Endothelial cell of umbilical vein (primary cell): Measurements from ENCODE around the gene HMG20B. TPM values are rescaled to one million over a fixed set of nuclear protein-coding genes. Genes with fewer than 3 reads are reported as not detected.

ENCODE experiments used
- BruUV-seq: library from RNA; stranded (reverse); fragments of 400-500 nt; replicated peaks from 2 replicates; lab custom pipeline; 2021; lab: Mats Ljungman, UMichigan
- CTCF ChIA-PET: fragments of 300-600, 350-600 bp; sonication (Branson Sonifier 250); formaldehyde crosslinking; loops from one replicate; lab custom pipeline; 2021; ENCODE audit warnings: antibody characterized with exemption, inconsistent platforms; lab: Charles Lee
- POLR2A ChIA-PET: fragments of 300-600, 350-600 bp; sonication (Branson Sonifier 250); formaldehyde crosslinking; loops from one replicate; lab custom pipeline; 2021; ENCODE audit warnings: antibody characterized with exemption, inconsistent platforms; lab: Charles Lee
- DNase-seq: peaks from one replicate; pipeline ENCODE4 v3.0.0-alpha.2; 2011; ENCODE audit warnings: low read depth, low spot score
- FAIRE-seq: peaks from 2 replicates; lab custom pipeline; 2011; peaks lifted over from hg19 to GRCh38; lab: Jason Lieb, UNC
- H2AFZ ChIP-seq: 2 replicates; pipeline ENCODE4 v1.6.0; 2012; ENCODE audit warnings: low read depth, low read length, control low read depth, inconsistent platforms
- H3K27ac ChIP-seq: 2 replicates; pipeline ENCODE4 v1.5.1; 2011; ENCODE audit warnings: low read depth, mild to moderate bottlenecking, control low read depth, low read length, moderate library complexity; ENCODE audit not compliant: insufficient read depth
- H3K27me3 ChIP-seq, 2 experiments: 2 replicates each; pipeline versions ENCODE4 v1.6.0 to v1.6.1; 2011; ENCODE audit warnings: low read length in 2 of 2, mixed read lengths in 1 of 2; ENCODE audit not compliant: control insufficient read depth in 2 of 2, insufficient read depth in 2 of 2
- H3K36me3 ChIP-seq, 2 experiments: 2 replicates in 1 of 2; 3 replicates in 1 of 2; pipeline ENCODE4 v1.5.1; 2011; ENCODE audit warnings: low read length in 2 of 2, mild to moderate bottlenecking in 1 of 2, moderate library complexity in 1 of 2; ENCODE audit not compliant: control insufficient read depth in 2 of 2, insufficient read depth in 2 of 2; ENCODE audit errors: extremely low read depth in 1 of 2
- H3K4me1 ChIP-seq: 3 replicates; pipeline ENCODE4 v1.5.1; 2011; ENCODE audit warnings: mild to moderate bottlenecking, low read length; ENCODE audit not compliant: control insufficient read depth, insufficient read depth; ENCODE audit errors: extremely low read depth
- H3K4me2 ChIP-seq: 2 replicates; pipeline ENCODE4 v1.6.1; 2011; ENCODE audit warnings: low read length, control low read depth, mixed read lengths; ENCODE audit not compliant: insufficient read depth
- H3K4me3 ChIP-seq, 3 experiments: fragments of 200-600 bp in 1 of 3; sonication (generic), shearing (Covaris generic) in 1 of 3; replicated peaks in 1 of 3; 2 replicates each; pipeline ENCODE4 v1.5.1; 2011 to 2016; ENCODE audit warnings: control low read depth in 3 of 3, low read length in 3 of 3, mild to moderate bottlenecking in 2 of 3, inconsistent platforms in 1 of 3, low read depth in 1 of 3, moderate library complexity in 1 of 3; ENCODE audit not compliant: insufficient read depth in 1 of 3
- H3K79me2 ChIP-seq: 2 replicates; pipeline ENCODE4 v1.6.0; 2012; ENCODE audit warnings: low read length, inconsistent platforms; ENCODE audit not compliant: control insufficient read depth, insufficient read depth
- H3K9ac ChIP-seq: replicated peaks from 2 replicates; pipeline ENCODE3; 2011; ENCODE audit warnings: low read length, control low read depth; ENCODE audit not compliant: insufficient read depth; ENCODE audit errors: extremely low read depth
- H3K9me1 ChIP-seq: replicated peaks from 3 replicates; pipeline ENCODE4 v1.6.0; 2011; ENCODE audit warnings: mild to moderate bottlenecking, low read length; ENCODE audit not compliant: control insufficient read depth, insufficient read depth; ENCODE audit errors: extremely low read depth
- H3K9me3 ChIP-seq: replicated peaks from 2 replicates; pipeline ENCODE4 v1.5.1; 2012; ENCODE audit warnings: low read length, inconsistent platforms; ENCODE audit not compliant: control insufficient read depth, insufficient read depth
- H4K20me1 ChIP-seq: replicated peaks from 2 replicates; pipeline ENCODE3; 2011; ENCODE audit warnings: mild to moderate bottlenecking, low read length; ENCODE audit not compliant: control insufficient read depth, insufficient read depth; ENCODE audit errors: extremely low read depth
- EZH2 ChIP-seq: IDR thresholded peaks from 2 replicates; pipeline ENCODE4 v1.6.1; 2012; ENCODE audit warnings: borderline replicate concordance, low read depth, mild to moderate bottlenecking, moderate library complexity, low read length, inconsistent platforms; ENCODE audit not compliant: severe bottlenecking
- GATA2 ChIP-seq: IDR thresholded peaks from 2 replicates; pipeline ENCODE4 v1.7.0; 2011; ENCODE audit warnings: low read depth, mild to moderate bottlenecking, moderate library complexity, mixed read lengths, low read length; ENCODE audit not compliant: insufficient read length, insufficient read depth
- JUN ChIP-seq: IDR thresholded peaks from 2 replicates; pipeline ENCODE4 v1.6.1; 2011; ENCODE audit warnings: borderline replicate concordance, low read depth; ENCODE audit not compliant: insufficient read length, insufficient read depth
- MYC ChIP-seq: IDR thresholded peaks from one replicate; pipeline ENCODE4 v1.6.1; 2011; ENCODE audit warnings: mild to moderate bottlenecking, low read depth, low read length
- POLR2A ChIP-seq: IDR thresholded peaks from 2 replicates; pipeline ENCODE4 v1.6.1; 2012; ENCODE audit warnings: low read depth, mild to moderate bottlenecking, control low read depth, low read length
- POLR2AphosphoS5 ChIP-seq: IDR thresholded peaks from 2 replicates; pipeline ENCODE4 v1.6.1; 2012; ENCODE audit warnings: low read depth, mild to moderate bottlenecking, control low read depth, low read length, moderate library complexity; ENCODE audit not compliant: insufficient read depth
- dilution Hi-C: fragments of 300-500 bp; cut with MboI; formaldehyde crosslinking; loops from one replicate; pipeline ENCODE4 v1.15.0; 2019; ENCODE audit warnings: low sequenced_read_pairs; ENCODE audit not compliant: extremely low pct_ligation_motif_present
- intact Hi-C: fragments of 100-400 bp; cut with micrococcal nuclease; formaldehyde crosslinking; loops from one replicate; pipeline ENCODE4 v1.10.0; 2022
- polyA plus RNA-seq, 4 experiments: library from polyadenylated mRNA; depleted of rRNA in 3 of 4; stranded (reverse) in 3 of 4; unstranded in 1 of 4; fragments of >200 nt; gene quantifications; 2 replicates each; pipeline versions ENCODE4 v1.2.1 to v1.2.3, GENCODE V29; 2011 to 2012; ENCODE audit warnings: missing spikeins in 1 of 4
- total RNA-seq: library from RNA; stranded (reverse); gene quantifications from 2 replicates; pipeline ENCODE4 v1.2.3, GENCODE V29; 2021

HMG20B gene
- total and polyA plus RNA-seq, 2 donors (not counting 3 experiments of a cell fraction or from before 2014, with no cell fraction given): 53.2 to 98.2 TPM

DNA sequence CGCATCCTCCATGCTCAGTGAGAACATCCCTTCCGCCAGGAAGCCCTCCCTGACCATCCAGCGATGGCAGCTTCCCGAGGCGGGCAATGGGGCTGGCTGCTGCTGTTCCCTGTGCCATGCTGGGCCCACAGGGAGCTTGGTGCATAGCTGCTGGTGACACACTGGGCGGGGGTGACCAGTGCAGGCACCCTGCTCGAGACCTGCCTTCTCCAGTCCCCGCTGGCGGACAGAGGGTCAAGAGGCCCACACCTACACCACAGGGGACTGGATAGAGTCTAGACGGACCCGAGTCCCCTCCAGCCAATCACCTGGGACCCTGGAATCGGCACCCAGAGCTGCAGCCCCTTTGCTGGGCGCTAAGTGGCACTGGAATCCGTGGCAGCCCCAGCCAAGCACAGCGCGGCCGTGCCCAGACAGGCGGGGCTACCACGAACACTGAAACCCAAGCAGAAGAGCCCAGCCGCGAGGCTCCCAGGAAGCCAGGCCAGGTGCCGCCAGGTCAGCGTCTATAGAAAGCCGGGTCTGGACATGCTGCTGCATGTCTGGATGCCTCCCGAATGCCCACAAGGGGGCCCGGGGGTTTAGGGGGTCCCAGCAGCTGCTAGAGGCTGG, 42.9 kb downstream of the HMG20B start:
- POLR2A ChIA-PET: no interaction called here
- dilution Hi-C loops: no loop called here
- FAIRE-seq (no peak), DNase-seq (no peak)
- Histone ChIP-seq H3K4me3 (no peak overlapping the region), H3K79me2 (no peaks in the 10 kb centered on the region), H3K36me3 (peaks cover 0 to 22% of the 10 kb centered on the region in 2 experiments), H3K4me1 (no peaks in the 10 kb centered on the region), H3K9me3 (no peaks in the 10 kb centered on the region), H3K27ac (no peak overlapping the region), H4K20me1 (no peaks in the 10 kb centered on the region), H3K9me1 (no peaks in the 10 kb centered on the region), H2AFZ (no peak overlapping the region), H3K4me2 (no peak overlapping the region), H3K27me3 (no peaks in the 10 kb centered on the region), H3K9ac (no peak overlapping the region)
- TF ChIP-seq POLR2A (no peak), EZH2 (no peak), MYC (no peak)
- no TSS peak for BruUV-seq
- CTCF ChIA-PET: interaction anchor here (1.0 to 1.8 kb wide), 4 partner anchors 30 to 311 kb away, joined by 3 to 8 read pairs (median 4); partner anchors contain the start of gene GIPC3
- intact Hi-C loops: no loop called here

DNA sequence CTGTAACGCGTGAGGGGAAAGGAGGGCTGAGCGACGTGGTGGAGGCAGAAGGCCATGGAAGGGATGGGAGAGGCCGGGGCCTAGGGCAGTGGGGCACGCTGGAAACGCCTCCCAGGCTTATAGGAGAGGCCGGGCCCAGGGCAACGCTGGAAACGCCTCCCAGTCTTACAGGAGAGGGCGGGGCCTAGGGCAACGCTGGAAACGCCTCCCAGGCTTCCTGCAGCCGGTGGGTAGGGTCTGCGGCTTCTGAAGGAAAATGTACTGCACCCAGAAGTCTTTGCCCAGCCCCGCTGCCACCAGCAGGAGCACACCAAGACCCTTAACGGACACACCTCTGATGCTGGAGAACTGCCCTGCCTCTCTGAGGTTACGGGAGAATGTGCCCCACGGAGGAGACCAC, 44.7 kb downstream of the HMG20B start:
- ChIA-PET POLR2A (no interaction called here), CTCF (interaction anchor here (1.1 kb wide), 2 partner anchors 30 to 72 kb away, joined by 3 read pairs; no protein-coding TSS in a partner anchor)
- H2AFZ ChIP-seq: no peak overlapping the region
- H3K27ac ChIP-seq: no peak overlapping the region
- intact Hi-C loops: no loop called here
- no peak overlapping the region for H3K4me2 ChIP-seq
- H3K27me3 ChIP-seq: no peaks in the 10 kb centered on the region
- no peaks in the 10 kb centered on the region for H3K9me1 ChIP-seq
- H3K36me3 ChIP-seq: peaks cover 0 to 24% of the 10 kb centered on the region in 2 experiments
- no peak for DNase-seq
- H4K20me1 ChIP-seq: no peaks in the 10 kb centered on the region
- no peaks in the 10 kb centered on the region for H3K79me2 ChIP-seq
- dilution Hi-C loops: no loop called here
- H3K9ac ChIP-seq: no peak overlapping the region
- peak; percentile 78 for FAIRE-seq
- no peak for TF ChIP-seq JUN
- no peak for TF ChIP-seq GATA2
- no peak for TF ChIP-seq POLR2AphosphoS5
- TF ChIP-seq POLR2A: no peak
- H3K4me1 ChIP-seq: no peaks in the 10 kb centered on the region
- BruUV-seq: no TSS peak
- no peak overlapping the region for H3K4me3 ChIP-seq
- H3K9me3 ChIP-seq: no peaks in the 10 kb centered on the region
